IPS DF 19.7 (cell line): ENCODE results near the gene MAP2K2.
"Not testable (repeated sequence)": the region's sequence is repeated elsewhere in the genome, so short reads cannot be mapped to it uniquely, and the experiment has no call there.

Experiments
- DNase-seq: peaks from one replicate; pipeline ENCODE4 v3.0.0-alpha.2; 2013; ENCODE audit warnings: low read depth, low spot score

The MAP2K2 gene

DNA sequence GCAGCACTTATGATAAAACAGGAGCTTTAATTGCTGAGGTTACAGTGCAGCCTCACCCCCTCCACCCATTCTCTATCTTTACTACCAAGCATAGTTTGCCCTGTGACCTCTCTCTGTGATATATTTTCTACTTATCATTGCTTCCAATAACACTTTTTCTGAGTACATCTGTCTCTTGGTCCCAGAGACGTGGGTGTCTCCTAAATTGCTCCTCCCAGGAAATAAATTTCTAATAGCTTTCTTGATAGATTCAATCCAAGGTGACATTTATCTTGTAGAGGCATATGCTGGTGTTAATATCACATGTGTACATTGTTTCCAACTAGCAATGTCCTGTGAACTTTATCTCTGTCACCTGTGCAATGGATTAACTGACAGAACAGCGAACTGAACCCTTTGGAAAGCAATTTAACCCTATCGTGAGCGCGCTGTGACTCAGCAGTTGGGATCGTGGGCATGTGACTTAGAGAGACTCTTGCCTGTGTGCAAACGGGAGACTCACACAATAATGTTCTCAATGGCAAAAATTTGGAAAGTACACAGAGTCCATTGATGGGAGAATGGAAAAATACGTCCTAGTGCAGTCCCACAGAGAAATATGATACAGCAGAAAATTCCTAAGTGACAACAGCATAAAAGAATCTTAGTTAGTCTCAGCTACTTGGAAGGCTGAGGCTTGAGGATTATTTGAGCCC lies 7.0 kb upstream of the MAP2K2 start:
- DNase-seq: no peak

- not testable (repeated sequence) for DNase-seq
Measured at GRCh38 chr19:4129050-4129449, 5.1 kb upstream of the MAP2K2 start.

GRCh38 chr19:4127322-4127721 lies 3.4 kb upstream of the MAP2K2 start:
- not testable (repeated sequence) for DNase-seq

DNA sequence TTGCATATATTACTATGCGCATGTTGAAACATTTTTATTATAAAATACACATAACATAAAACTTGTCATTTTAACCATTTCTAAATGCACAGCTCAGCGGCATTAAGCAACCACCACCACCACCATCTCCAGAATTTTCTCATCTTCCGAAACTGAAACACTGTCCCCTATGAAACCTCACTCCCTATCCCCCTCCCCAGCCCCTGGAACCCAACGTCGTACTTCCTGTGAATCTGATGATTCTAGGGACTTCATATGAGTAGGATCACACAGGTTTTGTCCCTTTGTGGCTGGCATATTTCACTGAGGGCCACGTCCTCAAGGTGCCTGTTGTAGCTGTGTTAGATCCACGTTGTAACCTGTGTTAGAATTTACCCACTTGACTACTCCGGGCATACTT lies 716 bp upstream of the MAP2K2 start:
- no peak for DNase-seq

DNA sequence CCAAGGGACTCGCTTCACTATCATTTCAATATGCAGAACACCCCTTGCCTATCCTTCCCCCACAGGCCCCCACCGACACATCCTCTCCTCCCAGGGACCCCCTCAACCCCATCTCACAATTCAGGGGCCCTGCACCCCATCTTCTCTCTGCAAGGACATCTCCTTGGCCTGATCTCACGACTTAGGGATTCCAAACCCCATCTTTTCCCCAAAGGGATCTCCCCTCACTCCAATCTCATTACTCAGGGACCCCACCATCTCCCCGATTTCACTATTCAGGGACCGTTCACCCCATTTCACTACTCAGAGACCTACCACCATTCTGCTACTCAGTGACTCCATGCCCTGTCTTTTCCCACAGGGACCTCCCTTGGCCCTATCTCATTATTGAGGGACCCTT lies 1.4 kb downstream of the MAP2K2 start:
- no peak for DNase-seq

GRCh38 chr19:4121815-4122214 lies 2.1 kb downstream of the MAP2K2 start:
- no peak for DNase-seq

DNA sequence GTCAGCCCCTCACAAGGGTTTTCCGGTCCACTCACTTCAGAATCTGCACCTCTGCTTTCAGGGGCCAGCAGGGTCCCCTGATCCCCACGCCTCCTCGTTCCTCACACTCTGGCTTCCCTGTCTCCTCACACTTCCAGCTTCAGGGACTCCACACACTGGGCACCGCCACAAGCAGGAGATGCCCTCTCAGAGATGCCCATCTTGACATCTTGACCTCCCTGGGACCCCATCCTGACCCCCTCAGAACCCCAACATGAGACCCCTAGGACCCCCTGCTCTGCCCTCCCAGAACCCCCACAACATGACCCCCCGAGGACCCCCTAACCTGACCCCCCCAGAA lies 2.7 kb downstream of the MAP2K2 start:
- no peak for DNase-seq

- DNase-seq: no peak
Measured at GRCh38 chr19:4120559-4121272, 3.2 kb downstream of the MAP2K2 start.

GRCh38 chr19:4119763-4120162 lies 4.2 kb downstream of the MAP2K2 start:
- DNase-seq: no peak

GRCh38 chr19:4115818-4116385 lies 8.0 kb downstream of the MAP2K2 start:
- no peak for DNase-seq

DNA sequence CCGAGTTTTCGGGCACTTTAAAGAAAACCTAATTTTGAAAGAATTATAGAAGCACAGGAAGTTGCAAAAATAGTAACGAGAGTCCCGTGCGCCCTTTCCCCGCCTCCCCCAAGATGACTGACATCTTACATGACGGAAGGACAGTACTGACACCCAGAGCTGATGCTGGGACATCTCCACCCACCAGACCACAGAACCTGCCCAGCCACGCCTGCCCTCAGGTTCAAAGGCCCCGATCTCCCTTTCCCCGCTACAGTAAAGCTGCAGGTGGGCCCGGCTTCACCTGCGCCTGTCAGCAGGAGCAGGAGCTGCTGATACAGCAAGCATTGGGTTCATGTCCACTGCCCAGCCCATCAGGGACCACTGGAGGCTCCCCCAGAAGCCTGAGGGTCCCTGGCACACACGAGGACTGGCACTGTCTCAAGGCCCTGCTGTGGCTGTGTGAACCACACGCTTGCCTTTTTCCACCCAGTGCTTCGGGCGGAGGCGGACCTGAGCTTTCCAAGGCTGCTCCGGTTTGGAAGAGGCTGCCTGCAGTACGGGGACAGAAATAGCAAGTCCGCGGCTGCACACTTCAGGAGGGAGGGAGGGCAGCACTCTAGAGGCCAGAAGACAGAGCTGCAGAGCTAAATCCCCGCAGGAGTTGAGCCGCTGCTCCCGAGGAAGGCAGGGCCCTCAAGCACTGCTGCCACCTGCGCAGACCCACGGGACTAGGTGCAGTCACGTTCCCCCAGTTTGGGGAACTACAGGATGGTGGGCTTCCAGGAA lies 8.7 kb downstream of the MAP2K2 start:
- no peak for DNase-seq

GRCh38 chr19:4114181-4114580 lies 9.7 kb downstream of the MAP2K2 start:
- no peak for DNase-seq

DNA sequence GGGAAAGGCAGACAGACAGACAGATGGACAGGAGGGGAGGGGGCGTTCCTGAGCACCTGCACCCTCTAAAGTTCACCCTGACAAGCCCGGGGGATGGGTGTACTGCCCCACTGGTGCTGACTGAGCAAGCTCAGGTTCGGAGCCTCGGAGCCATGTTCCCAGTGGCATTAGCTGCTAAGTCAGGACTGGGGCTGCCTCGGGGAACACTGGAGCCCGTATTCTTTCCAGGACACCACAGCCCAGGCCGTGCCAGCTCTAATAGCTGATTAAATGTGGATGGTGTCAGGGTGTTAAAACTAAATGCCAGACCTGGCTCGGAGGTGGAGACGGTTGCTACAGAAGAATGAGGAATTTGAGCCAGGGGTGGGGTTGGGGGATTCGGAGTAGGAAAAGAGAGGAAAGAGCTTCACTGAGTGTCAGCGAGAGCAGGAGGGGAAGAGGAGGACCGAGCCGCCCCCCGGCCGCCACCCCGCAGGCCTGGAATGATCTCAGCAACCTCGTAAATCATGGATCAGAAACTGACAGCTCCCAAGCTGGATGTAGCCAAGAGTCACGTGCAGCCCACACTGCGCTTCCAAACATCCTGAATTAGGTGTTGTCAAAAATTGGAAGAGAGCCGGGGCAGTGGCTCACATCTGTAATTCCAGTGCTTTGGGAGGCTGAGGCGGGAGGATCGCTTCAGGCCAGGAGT lies 10.4 kb downstream of the MAP2K2 start:
- no peak for DNase-seq

- DNase-seq: no peak
Measured at GRCh38 chr19:4112367-4112766, 11.6 kb downstream of the MAP2K2 start.

DNA sequence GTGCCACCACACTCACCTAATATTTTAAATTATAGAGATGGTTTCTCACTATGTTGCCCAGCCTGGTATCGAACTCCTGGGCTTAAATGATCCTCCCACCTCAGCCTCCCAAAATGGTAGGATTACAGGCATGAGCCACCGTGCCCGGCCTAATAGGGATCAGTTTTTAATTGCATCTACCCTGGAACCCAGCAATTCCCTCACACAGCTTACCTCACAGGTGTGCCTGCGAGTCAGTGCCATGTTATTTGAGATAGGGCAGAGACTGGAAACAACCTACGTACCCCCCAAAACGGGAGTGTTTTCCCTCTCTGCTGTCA lies 14.3 kb downstream of the MAP2K2 start:
- no peak for DNase-seq

GRCh38 chr19:4108767-4109625 lies 14.9 kb downstream of the MAP2K2 start:
- DNase-seq: no peak

GRCh38 chr19:4103080-4103433 lies 20.9 kb downstream of the MAP2K2 start:
- DNase-seq: no peak

DNA sequence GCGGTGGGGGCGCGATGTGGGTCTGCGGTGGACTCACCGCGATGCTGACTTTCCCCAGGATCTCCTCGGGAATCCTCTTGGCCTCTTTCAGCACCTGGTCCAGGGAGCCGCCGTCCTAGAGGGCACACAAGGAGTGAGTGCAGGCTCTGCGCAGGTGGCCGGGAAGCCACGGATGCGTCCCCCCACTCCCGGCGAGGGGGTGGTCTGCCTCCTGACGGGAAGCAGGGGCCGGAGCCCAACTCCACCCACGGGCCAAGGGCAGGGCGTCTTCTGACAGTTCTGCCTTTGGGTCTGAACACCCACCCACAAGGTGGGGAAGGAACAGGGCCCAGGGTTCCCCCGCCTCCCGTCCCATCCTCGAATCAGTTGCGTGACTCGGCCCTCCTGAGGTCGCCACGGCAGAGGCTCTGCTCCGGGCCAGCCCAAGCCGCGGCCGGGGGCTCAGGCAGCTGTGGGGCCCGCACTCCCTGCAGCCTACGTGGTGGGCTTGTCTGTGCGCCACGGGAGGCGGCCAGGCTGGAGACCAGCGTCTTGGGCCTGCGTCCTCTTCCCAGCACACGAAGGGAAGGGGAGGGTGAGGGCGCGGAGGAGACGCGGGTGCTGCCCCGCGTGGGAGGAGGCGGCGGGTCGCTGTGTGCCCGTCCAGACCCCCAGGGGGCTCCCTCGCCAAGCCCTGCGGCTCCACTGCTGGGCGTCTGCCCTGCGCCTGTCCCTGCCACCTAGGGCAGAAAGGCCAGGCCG lies 21.4 kb downstream of the MAP2K2 start:
- no peak for DNase-seq

- DNase-seq: no peak
Measured at GRCh38 chr19:4101496-4101770, 22.5 kb downstream of the MAP2K2 start.

GRCh38 chr19:4100647-4101495 lies 23.1 kb downstream of the MAP2K2 start:
- no peak for DNase-seq
